K562 (cell line): ENCODE measurements around the gene KCTD7. TPM values are rescaled to one million over a fixed set of nuclear protein-coding genes. Genes with fewer than 3 reads are reported as not detected.

Experiments
- DDX20 ChIP-seq: fragments of 450-650 bp; IDR thresholded peaks from 2 replicates; pipeline ENCODE4 v1.6.1; 2016; ENCODE audit warnings: missing genetic modification characterization, low read depth, mild to moderate bottlenecking, missing compliant biosample characterization, moderate library complexity
- DNMT1 ChIP-seq: fragments of 450-650 bp; IDR thresholded peaks from 2 replicates; pipeline ENCODE4 v1.6.1; 2016; ENCODE audit warnings: antibody characterized with exemption, mild to moderate bottlenecking
- E2F1 ChIP-seq: sonication (generic); formaldehyde crosslinking; IDR thresholded peaks from 2 replicates; pipeline ENCODE4 v1.8.1; 2023; ENCODE audit warnings: mild to moderate bottlenecking, missing genetic modification reagents, moderate library complexity
- FOXJ2 ChIP-seq: fragments of 200-800 bp; sonication (Bioruptor generic); IDR thresholded peaks from 2 replicates; pipeline ENCODE4 v1.6.1; 2016; ENCODE audit warnings: missing genetic modification characterization, missing compliant biosample characterization
- HDAC8 ChIP-seq: fragments of 450-650 bp; IDR thresholded peaks from 2 replicates; pipeline ENCODE4 v1.6.1; 2016; ENCODE audit warnings: mild to moderate bottlenecking, missing genetic modification characterization, moderate library complexity, missing compliant biosample characterization
- HMGXB4 ChIP-seq: sonication (generic); formaldehyde crosslinking; IDR thresholded peaks from 2 replicates; pipeline ENCODE4 v1.8.1; 2023; ENCODE audit warnings: mild to moderate bottlenecking, missing genetic modification reagents
- NEUROD1 ChIP-seq: fragments of 150-350 bp; IDR thresholded peaks from 2 replicates; pipeline ENCODE4 v1.6.1; 2014; ENCODE audit warnings: borderline replicate concordance, low read length, low read depth; ENCODE audit not compliant: partially characterized antibody
- SAFB2 ChIP-seq: fragments of 200-400 bp; formaldehyde crosslinking; IDR thresholded peaks from 2 replicates; pipeline ENCODE4 v1.6.1; 2018; ENCODE audit warnings: borderline replicate concordance, low read length, low read depth, moderate library complexity; ENCODE audit not compliant: severe bottlenecking
- STAT5A ChIP-seq: IDR thresholded peaks from 2 replicates; pipeline ENCODE4 v1.6.1; 2012; ENCODE audit warnings: low read length, inconsistent platforms, borderline replicate concordance
- ZBTB34 ChIP-seq: fragments of 250-450 bp; sonication (Bioruptor Pico); IDR thresholded peaks from 2 replicates; pipeline ENCODE4 v1.8.0; 2021; ENCODE audit warnings: mild to moderate bottlenecking, moderate library complexity
- ZFP91 ChIP-seq: sonication (generic); formaldehyde crosslinking; IDR thresholded peaks from 2 replicates; pipeline ENCODE4 v1.8.0; 2022; ENCODE audit warnings: mild to moderate bottlenecking, missing genetic modification reagents
- ZNF518B ChIP-seq: fragments of 250-450 bp; sonication (Bioruptor Pico); IDR thresholded peaks from 2 replicates; pipeline ENCODE4 v1.5.0; 2021; ENCODE audit warnings: mild to moderate bottlenecking, moderate library complexity
- polyA plus RNA-seq, 8 experiments: library from polyadenylated mRNA; depleted of rRNA in 4 of 8; stranded (reverse) in 5 of 8; unstranded in 3 of 8; fragments of >200 nt; fragmentation: Nextera tagmentation in 2 of 8; fragmentation: Illumina TruSeq in 1 of 8; extraction: Ambion mirVana in 2 of 8; extraction: Trizol in 1 of 8; gene quantifications; 2 replicates each; pipeline versions ENCODE4 v1.2.1 to v1.2.3, GENCODE V29; 2011 to 2014; ENCODE audit warnings: inconsistent platforms in 1 of 8, missing spikeins in 1 of 8
- total RNA-seq, 7 experiments: library from RNA; depleted of rRNA in 6 of 7; stranded (reverse); fragments of >200 nt in 6 of 7; fragmentation: Illumina TruSeq in 2 of 7; extraction: Trizol in 2 of 7; gene quantifications; 2 replicates each; pipeline versions ENCODE4 v1.2.1 to v1.2.3, GENCODE V29; 2011 to 2021; ENCODE audit warnings: low replicate concordance in 1 of 7
- TF ChIP-seq, protein P1 (sequence below), 2 experiments: fragments of 250-450 bp in 1 of 2; fragments of 450-650 bp in 1 of 2; sonication (Bioruptor Pico) in 1 of 2; IDR thresholded peaks; 2 replicates each; pipeline versions ENCODE4 v1.6.1 to v1.8.0; 2016 to 2021; ENCODE audit warnings: mild to moderate bottlenecking in 2 of 2, moderate library complexity in 2 of 2, missing compliant biosample characterization in 1 of 2, missing genetic modification characterization in 1 of 2
- TF ChIP-seq, protein P2 (sequence below): fragments of 200-800 bp; sonication (Bioruptor generic); IDR thresholded peaks from 2 replicates; pipeline ENCODE4 v1.6.1; 2017; ENCODE audit warnings: missing genetic modification characterization, missing compliant biosample characterization

KCTD7 gene
- total and polyA plus RNA-seq, 9 of the 15 experiments (the other 6 are each of a cell fraction or from before 2014, with no cell fraction given), result 1.5 to 26.0 (median 9.0) TPM

DNA sequence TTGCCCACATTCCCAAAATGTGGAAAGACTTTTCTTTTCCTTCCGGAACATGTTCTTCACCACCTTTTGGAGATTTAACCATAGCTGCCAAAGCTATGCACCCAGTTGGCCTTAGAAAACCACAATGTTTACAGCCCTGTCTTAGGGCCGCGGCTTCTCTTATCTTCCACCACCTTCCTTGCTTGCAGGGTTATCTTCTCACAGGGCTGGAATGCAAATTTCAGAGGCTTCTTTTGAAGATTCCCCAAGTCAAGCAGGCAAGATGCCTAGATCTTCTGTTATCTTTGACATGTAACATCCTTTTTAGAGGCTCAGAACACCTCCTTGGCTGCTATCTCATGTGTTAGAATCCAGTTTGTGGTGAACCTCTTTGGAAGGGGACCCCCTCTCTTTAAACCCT, 11.1 kb downstream of the KCTD7 start (continued):
- TF ChIP-seq SAFB2 (no peak), FOXJ2 (peak; percentile 66; the same call in 1 of the 2 replicates), STAT5A (peak; percentile 87; the same call in 1 of the 2 replicates), DDX20 (tag) (no peak), DNMT1 (no peak), ZNF518B (CRISPR knock-in tag) (no peak), E2F1 (CRISPR knock-in tag) (no peak), HDAC8 (tag) (no peak), ZBTB34 (CRISPR knock-in tag) (peak; percentile 58; the same call in 1 of the 2 replicates), ZFP91 (no peak), HMGXB4 (no peak), NEUROD1 (peak; percentile 71)
- TF ChIP-seq, protein P1, sequence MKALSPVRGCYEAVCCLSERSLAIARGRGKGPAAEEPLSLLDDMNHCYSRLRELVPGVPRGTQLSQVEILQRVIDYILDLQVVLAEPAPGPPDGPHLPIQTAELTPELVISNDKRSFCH (CRISPR knock-in tag; IDR thresholded peaks at IDR 0.05), result no peak
- TF ChIP-seq, protein P1 (tag; IDR thresholded peaks at IDR 0.05), result 0 out of 2 replicates have a peak, but pooled peaks have one; percentile 44
- TF ChIP-seq, protein P2, sequence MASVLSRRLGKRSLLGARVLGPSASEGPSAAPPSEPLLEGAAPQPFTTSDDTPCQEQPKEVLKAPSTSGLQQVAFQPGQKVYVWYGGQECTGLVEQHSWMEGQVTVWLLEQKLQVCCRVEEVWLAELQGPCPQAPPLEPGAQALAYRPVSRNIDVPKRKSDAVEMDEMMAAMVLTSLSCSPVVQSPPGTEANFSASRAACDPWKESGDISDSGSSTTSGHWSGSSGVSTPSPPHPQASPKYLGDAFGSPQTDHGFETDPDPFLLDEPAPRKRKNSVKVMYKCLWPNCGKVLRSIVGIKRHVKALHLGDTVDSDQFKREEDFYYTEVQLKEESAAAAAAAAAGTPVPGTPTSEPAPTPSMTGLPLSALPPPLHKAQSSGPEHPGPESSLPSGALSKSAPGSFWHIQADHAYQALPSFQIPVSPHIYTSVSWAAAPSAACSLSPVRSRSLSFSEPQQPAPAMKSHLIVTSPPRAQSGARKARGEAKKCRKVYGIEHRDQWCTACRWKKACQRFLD (CRISPR knock-in tag), result peak; percentile 90; the same call in 1 of the 2 replicates
